ENCODE measurements around the gene LARP4.
"Not testable (repeated sequence)": the region's sequence is repeated elsewhere in the genome, so short reads cannot be mapped to it uniquely, and the experiment has no call there.

LARP4 gene

DNA sequence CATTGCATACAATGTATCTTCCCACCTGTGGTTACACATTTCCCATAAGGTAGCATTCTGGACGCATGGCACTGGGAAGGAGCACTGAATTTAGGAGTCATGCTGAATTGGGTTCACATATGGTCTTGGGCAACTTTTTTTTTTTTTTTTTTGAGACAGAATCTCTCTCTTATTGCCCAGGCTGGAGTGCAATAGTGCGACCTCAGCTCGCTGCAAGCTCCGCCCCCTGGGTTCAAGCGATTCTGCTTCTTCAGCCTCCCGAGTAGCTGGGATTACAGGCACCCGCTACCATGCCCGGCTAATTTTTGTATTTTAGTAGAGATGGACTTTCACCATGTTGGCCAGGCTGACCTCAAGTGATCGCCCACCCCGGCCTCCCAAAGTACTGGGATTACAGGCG, 117.4 kb downstream of the LARP4 start:
- peaks cover 7% of the 10 kb centered on the region; the same call in 1 of the 2 replicates for H3K4me1 ChIP-seq (ENCODE audit: insufficient read depth, low read length)
- H3K9ac ChIP-seq (ENCODE audit: low read depth, low read length) = no peak overlapping the region
- H3K4me3 ChIP-seq (ENCODE audit: low read length) = no peak overlapping the region
- no peaks in the 10 kb centered on the region for H3K36me3 ChIP-seq (ENCODE audit: insufficient read depth, low read depth, low read length)
- H3K27me3 ChIP-seq (ENCODE audit: insufficient read depth, low read length) = no peaks in the 10 kb centered on the region
- H3K9me3 ChIP-seq (ENCODE audit: insufficient read depth, low read depth, low read length) = no peaks in the 10 kb centered on the region
- no peak overlapping the region for H3K27ac ChIP-seq (ENCODE audit: low read length)

- Histone ChIP-seq H3K9ac (ENCODE audit: low read depth, low read length) (no peak overlapping the region), H3K9me3 (ENCODE audit: insufficient read depth, low read depth, low read length) (no peaks in the 10 kb centered on the region), H3K4me3 (ENCODE audit: low read length) (no peak overlapping the region), H3K36me3 (ENCODE audit: insufficient read depth, low read depth, low read length) (no peaks in the 10 kb centered on the region), H3K27me3 (ENCODE audit: insufficient read depth, low read length) (no peaks in the 10 kb centered on the region), H3K4me1 (ENCODE audit: insufficient read depth, low read length) (peaks cover 7% of the 10 kb centered on the region; the same call in 1 of the 2 replicates), H3K27ac (ENCODE audit: low read length) (no peak overlapping the region)
Observed at GRCh38 chr12:50519353-50519752, 118.7 kb downstream of the LARP4 start.

- Histone ChIP-seq H3K36me3 (ENCODE audit: insufficient read depth, low read depth, low read length) (no peaks in the 10 kb centered on the region), H3K27me3 (ENCODE audit: insufficient read depth, low read length) (no peaks in the 10 kb centered on the region), H3K27ac (ENCODE audit: low read length) (no peak overlapping the region), H3K4me3 (ENCODE audit: low read length) (no peak overlapping the region), H3K9ac (ENCODE audit: low read depth, low read length) (no peak overlapping the region), H3K4me1 (ENCODE audit: insufficient read depth, low read length) (peaks cover 7% of the 10 kb centered on the region; the same call in 1 of the 2 replicates), H3K9me3 (ENCODE audit: insufficient read depth, low read depth, low read length) (no peaks in the 10 kb centered on the region)
Observed at GRCh38 chr12:50520416-50521207, 119.9 kb downstream of the LARP4 start.

DNA sequence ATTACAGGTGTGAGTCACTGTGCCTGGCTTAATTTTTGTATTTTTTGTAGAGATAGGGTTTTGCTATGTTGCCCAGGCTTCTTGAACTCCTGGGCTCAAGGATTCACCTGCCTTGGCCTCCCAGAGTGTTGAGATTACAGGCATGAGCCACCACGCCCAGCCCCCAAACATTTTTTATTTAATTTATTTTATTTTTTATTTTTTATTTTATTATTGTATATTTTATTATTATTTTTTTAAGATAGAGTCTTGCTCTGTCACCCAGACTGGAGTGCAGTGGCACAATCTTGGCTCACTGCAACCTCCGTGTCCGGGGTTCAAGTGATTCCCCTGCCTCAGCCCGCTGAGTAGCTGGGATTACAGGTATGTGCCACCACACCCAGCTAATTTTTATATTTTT, 121.1 kb downstream of the LARP4 start:
- H3K27ac ChIP-seq (ENCODE audit: low read length); H3K9ac ChIP-seq (ENCODE audit: low read depth, low read length); H3K36me3 ChIP-seq (ENCODE audit: insufficient read depth, low read depth, low read length); H3K27me3 ChIP-seq (ENCODE audit: insufficient read depth, low read length); H3K4me3 ChIP-seq (ENCODE audit: low read length); H3K4me1 ChIP-seq (ENCODE audit: insufficient read depth, low read length); H3K9me3 ChIP-seq (ENCODE audit: insufficient read depth, low read depth, low read length): not testable (repeated sequence)

- H3K9ac ChIP-seq (ENCODE audit: low read depth, low read length) = no peak overlapping the region
- no peaks in the 10 kb centered on the region for H3K36me3 ChIP-seq (ENCODE audit: insufficient read depth, low read depth, low read length)
- no peak overlapping the region for H3K4me3 ChIP-seq (ENCODE audit: low read length)
- H3K27me3 ChIP-seq (ENCODE audit: insufficient read depth, low read length) = no peaks in the 10 kb centered on the region
- H3K9me3 ChIP-seq (ENCODE audit: insufficient read depth, low read depth, low read length) = no peaks in the 10 kb centered on the region
- H3K27ac ChIP-seq (ENCODE audit: low read length) = no peak overlapping the region
- no peaks in the 10 kb centered on the region; the same call in 1 of the 2 replicates for H3K4me1 ChIP-seq (ENCODE audit: insufficient read depth, low read length)
Observed at GRCh38 chr12:50523772-50524171, 123.1 kb downstream of the LARP4 start.

- no peaks in the 10 kb centered on the region; the same call in 1 of the 2 replicates for H3K4me1 ChIP-seq (ENCODE audit: insufficient read depth, low read length)
- no peak overlapping the region for H3K4me3 ChIP-seq (ENCODE audit: low read length)
- H3K27me3 ChIP-seq (ENCODE audit: insufficient read depth, low read length) = no peaks in the 10 kb centered on the region
- no peak overlapping the region for H3K27ac ChIP-seq (ENCODE audit: low read length)
- H3K36me3 ChIP-seq (ENCODE audit: insufficient read depth, low read depth, low read length) = no peaks in the 10 kb centered on the region
- H3K9me3 ChIP-seq (ENCODE audit: insufficient read depth, low read depth, low read length) = no peaks in the 10 kb centered on the region
- H3K9ac ChIP-seq (ENCODE audit: low read depth, low read length) = no peak overlapping the region
Observed at GRCh38 chr12:50524621-50525020, 123.9 kb downstream of the LARP4 start.

- Histone ChIP-seq H3K9me3 (ENCODE audit: insufficient read depth, low read depth, low read length) (no peaks in the 10 kb centered on the region), H3K27ac (ENCODE audit: low read length) (no peak overlapping the region), H3K4me1 (ENCODE audit: insufficient read depth, low read length) (no peaks in the 10 kb centered on the region; the same call in 1 of the 2 replicates)
Observed at GRCh38 chr12:50525422-50525821, 124.7 kb downstream of the LARP4 start.

GRCh38 chr12:50527359-50527726, 126.7 kb downstream of the LARP4 start:
- Histone ChIP-seq H3K27ac (ENCODE audit: low read length) (no peak overlapping the region), H3K9me3 (ENCODE audit: insufficient read depth, low read depth, low read length) (no peaks in the 10 kb centered on the region), H3K36me3 (ENCODE audit: insufficient read depth, low read depth, low read length) (no peaks in the 10 kb centered on the region), H3K9ac (ENCODE audit: low read depth, low read length) (no peak overlapping the region), H3K4me3 (ENCODE audit: low read length) (no peak overlapping the region), H3K4me1 (ENCODE audit: insufficient read depth, low read length) (no peaks in the 10 kb centered on the region; the same call in 1 of the 2 replicates), H3K27me3 (ENCODE audit: insufficient read depth, low read length) (no peaks in the 10 kb centered on the region)

More at GRCh38 chr12:50525422-50525821, 124.7 kb downstream of the LARP4 start:
- Histone ChIP-seq H3K9ac (ENCODE audit: low read depth, low read length) (no peak overlapping the region), H3K27me3 (ENCODE audit: insufficient read depth, low read length) (no peaks in the 10 kb centered on the region), H3K36me3 (ENCODE audit: insufficient read depth, low read depth, low read length) (no peaks in the 10 kb centered on the region), H3K4me3 (ENCODE audit: low read length) (no peak overlapping the region)

GRCh38 chr12:50528800-50529199, 128.1 kb downstream of the LARP4 start:
- no peak overlapping the region for H3K27ac ChIP-seq (ENCODE audit: low read length)
- H3K4me3 ChIP-seq (ENCODE audit: low read length) = no peak overlapping the region
- no peaks in the 10 kb centered on the region for H3K27me3 ChIP-seq (ENCODE audit: insufficient read depth, low read length)
- no peaks in the 10 kb centered on the region for H3K36me3 ChIP-seq (ENCODE audit: insufficient read depth, low read depth, low read length)
- no peak overlapping the region for H3K9ac ChIP-seq (ENCODE audit: low read depth, low read length)
- no peaks in the 10 kb centered on the region for H3K9me3 ChIP-seq (ENCODE audit: insufficient read depth, low read depth, low read length)
- H3K4me1 ChIP-seq (ENCODE audit: insufficient read depth, low read length) = peaks cover 10% of the 10 kb centered on the region

GRCh38 chr12:50529345-50529744, 128.7 kb downstream of the LARP4 start:
- no peak overlapping the region for H3K9ac ChIP-seq (ENCODE audit: low read depth, low read length)
- H3K27me3 ChIP-seq (ENCODE audit: insufficient read depth, low read length) = no peaks in the 10 kb centered on the region
- no peak overlapping the region for H3K4me3 ChIP-seq (ENCODE audit: low read length)
- no peaks in the 10 kb centered on the region for H3K9me3 ChIP-seq (ENCODE audit: insufficient read depth, low read depth, low read length)
- no peak overlapping the region for H3K27ac ChIP-seq (ENCODE audit: low read length)
- peaks cover 10% of the 10 kb centered on the region for H3K4me1 ChIP-seq (ENCODE audit: insufficient read depth, low read length)
- no peaks in the 10 kb centered on the region for H3K36me3 ChIP-seq (ENCODE audit: insufficient read depth, low read depth, low read length)
